Loucy (cell line): ENCODE measurements around the gene SGPL1.
"Not testable (repeated sequence)": the region's sequence is repeated elsewhere in the genome, so short reads cannot be mapped to it uniquely, and the experiment has no call there.

ENCODE experiments used
- H2AFZ ChIP-seq: fragments of 200-600 bp; sonication (generic); 2 replicates; pipeline ENCODE4 v1.6.0; 2016; ENCODE audit warnings: antibody characterized with exemption, mild to moderate bottlenecking, low read length, moderate library complexity
- H3F3A ChIP-seq: fragments of 200-600 bp; 2 replicates; pipeline ENCODE4 v1.6.0; 2016; ENCODE audit warnings: antibody characterized with exemption, low read depth, mild to moderate bottlenecking
- H3K27me3 ChIP-seq: fragments of 200-600 bp; sonication (generic); 2 replicates; pipeline ENCODE4 v1.6.1; 2014; ENCODE audit warnings: low read length, mild to moderate bottlenecking; ENCODE audit not compliant: insufficient read depth, poor library complexity, severe bottlenecking
- H3K36me3 ChIP-seq: fragments of 200-600 bp; sonication (generic); 2 replicates; pipeline ENCODE4 v1.6.1; 2016; ENCODE audit warnings: low read length; ENCODE audit not compliant: insufficient read depth
- H3K4me1 ChIP-seq: fragments of 200-600 bp; sonication (generic); 2 replicates; pipeline ENCODE4 v1.5.1; 2014; ENCODE audit warnings: low read length, mild to moderate bottlenecking; ENCODE audit not compliant: insufficient read depth, poor library complexity, severe bottlenecking
- H3K4me2 ChIP-seq: fragments of 200-600 bp; sonication (generic); 2 replicates; pipeline ENCODE4 v1.6.0; 2014; ENCODE audit warnings: antibody characterized with exemption, low read length, low read depth, mild to moderate bottlenecking; ENCODE audit not compliant: poor library complexity, severe bottlenecking
- H3K4me3 ChIP-seq: fragments of 200-600 bp; sonication (generic); 2 replicates; pipeline ENCODE4 v1.5.1; 2014; ENCODE audit warnings: low read length, mild to moderate bottlenecking, mixed read lengths; ENCODE audit not compliant: poor library complexity, severe bottlenecking
- H3K79me2 ChIP-seq: fragments of 200-600 bp; sonication (generic); 2 replicates; pipeline ENCODE4 v1.6.1; 2014; ENCODE audit warnings: low read length; ENCODE audit not compliant: insufficient read depth
- H3K9ac ChIP-seq: fragments of 200-600 bp; sonication (generic); 2 replicates; pipeline ENCODE4 v1.6.0; 2014; ENCODE audit warnings: mild to moderate bottlenecking, low read depth, low read length, moderate library complexity; ENCODE audit not compliant: poor library complexity, severe bottlenecking
- H3K9me2 ChIP-seq: fragments of 200-600 bp; sonication (generic); replicated peaks from 2 replicates; pipeline ENCODE4 v1.6.1; 2016; ENCODE audit warnings: low read depth, low read length, mixed read lengths
- H3K9me3 ChIP-seq: fragments of 200-600 bp; sonication (generic); 2 replicates; pipeline ENCODE4 v1.6.1; 2014; ENCODE audit warnings: mild to moderate bottlenecking, antibody characterized with exemption, low read length, low read depth; ENCODE audit not compliant: insufficient read depth
- H4K20me1 ChIP-seq: fragments of 200-600 bp; sonication (generic); 2 replicates; pipeline ENCODE4 v1.6.0; 2014; ENCODE audit warnings: antibody characterized with exemption, low read length, mild to moderate bottlenecking; ENCODE audit not compliant: insufficient read depth, poor library complexity, severe bottlenecking
- CTCF ChIP-seq: fragments of 200-600 bp; sonication (generic); conservative IDR thresholded peaks from 2 replicates; pipeline ENCODE4 v1.5.1; 2014; ENCODE audit warnings: mild to moderate bottlenecking, antibody characterized with exemption, low read length
- EZH2phosphoT487 ChIP-seq: fragments of 200-600 bp; IDR thresholded peaks from 2 replicates; pipeline ENCODE4 v1.6.1; 2018; ENCODE audit warnings: antibody characterized with exemption, mild to moderate bottlenecking, moderate library complexity, borderline replicate concordance

SGPL1 gene

GRCh38 chr10:70918851-70919530 lies 103.2 kb downstream of the SGPL1 start:
- Histone ChIP-seq H3K79me2 (no peaks in the 10 kb centered on the region), H3K9ac (no peak overlapping the region), H3K4me1 (no peaks in the 10 kb centered on the region), H3K36me3 (no peaks in the 10 kb centered on the region), H3K4me2 (no peak overlapping the region), H3K9me2 (no peaks in the 10 kb centered on the region), H2AFZ (no peak overlapping the region), H3K9me3 (no peaks in the 10 kb centered on the region), H3K4me3 (no peak overlapping the region), H3K27me3 (no peaks in the 10 kb centered on the region), H4K20me1 (no peaks in the 10 kb centered on the region), H3F3A (no peaks in the 10 kb centered on the region)
- no peak for TF ChIP-seq EZH2phosphoT487
- TF ChIP-seq CTCF: no peak

- not testable (repeated sequence) for H3K27me3 ChIP-seq, H3K4me3 ChIP-seq, H3K4me1 ChIP-seq, H3K79me2 ChIP-seq, H4K20me1 ChIP-seq, H2AFZ ChIP-seq, H3K9me3 ChIP-seq, H3K36me3 ChIP-seq, H3K4me2 ChIP-seq, H3K9me2 ChIP-seq, H3K9ac ChIP-seq, H3F3A ChIP-seq
Observed at GRCh38 chr10:70919906-70920305, 104.2 kb downstream of the SGPL1 start.

DNA sequence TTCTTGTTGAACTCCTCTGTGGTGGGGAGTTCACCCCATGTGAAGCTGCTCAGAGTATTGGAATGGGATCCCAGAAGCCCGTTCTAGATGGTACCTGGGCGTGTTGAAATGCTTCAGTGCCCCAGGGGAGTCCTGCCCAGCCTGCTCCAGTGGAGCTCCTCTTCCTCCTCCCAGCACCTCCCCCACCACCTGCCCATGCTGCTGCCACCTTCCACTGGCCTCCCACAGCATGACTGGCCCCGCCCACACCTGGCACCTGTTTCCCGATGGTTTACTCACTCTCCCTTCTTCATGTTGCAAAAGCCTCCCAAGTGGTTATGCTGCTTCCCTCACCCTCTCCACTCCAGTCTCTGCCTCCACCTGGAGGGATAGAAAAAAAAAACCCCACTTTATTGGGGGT lies 104.8 kb downstream of the SGPL1 start:
- no peak overlapping the region for H2AFZ ChIP-seq
- TF ChIP-seq EZH2phosphoT487 (no peak), CTCF (no peak)
- H3K9ac ChIP-seq: no peak overlapping the region

GRCh38 chr10:70921285-70921684 lies 105.5 kb downstream of the SGPL1 start:
- no peak for TF ChIP-seq CTCF
- no peak for TF ChIP-seq EZH2phosphoT487
- Histone ChIP-seq H3K4me2 (no peak overlapping the region), H4K20me1 (no peaks in the 10 kb centered on the region), H3K9me3 (no peaks in the 10 kb centered on the region), H3K27me3 (no peaks in the 10 kb centered on the region), H3K36me3 (no peaks in the 10 kb centered on the region), H3K9ac (no peak overlapping the region), H3K4me1 (no peaks in the 10 kb centered on the region), H3K4me3 (no peak overlapping the region), H3K9me2 (no peaks in the 10 kb centered on the region), H3F3A (no peaks in the 10 kb centered on the region), H2AFZ (no peak overlapping the region), H3K79me2 (no peaks in the 10 kb centered on the region)

More for the DNA sequence above, 104.8 kb downstream of the SGPL1 start:
- H3K4me2 ChIP-seq: no peak overlapping the region
- H3K4me3 ChIP-seq: no peak overlapping the region
- H3K27me3 ChIP-seq: no peaks in the 10 kb centered on the region
- H4K20me1 ChIP-seq: no peaks in the 10 kb centered on the region
- no peaks in the 10 kb centered on the region for H3K4me1 ChIP-seq
- no peaks in the 10 kb centered on the region for H3K9me2 ChIP-seq
- H3K9me3 ChIP-seq: no peaks in the 10 kb centered on the region
- H3F3A ChIP-seq: no peaks in the 10 kb centered on the region
- no peaks in the 10 kb centered on the region for H3K79me2 ChIP-seq
- H3K36me3 ChIP-seq: no peaks in the 10 kb centered on the region
